DOHH2 (cell line): ENCODE results near the gene RNF213.

Experiments
- H3F3A ChIP-seq: fragments of 200-600 bp; sonication (generic), shearing (Covaris generic); 2 replicates; pipeline ENCODE4 v1.6.0; 2016; ENCODE audit warnings: antibody characterized with exemption, mild to moderate bottlenecking; ENCODE audit not compliant: control insufficient read depth, insufficient read depth
- H3K27ac ChIP-seq: fragments of 200-600 bp; sonication (generic); 2 replicates; pipeline ENCODE4 v1.5.1; 2014; ENCODE audit warnings: low read depth, mild to moderate bottlenecking, low read length, moderate library complexity
- H3K27me3 ChIP-seq: fragments of 200-600 bp; sonication (generic); 2 replicates; pipeline ENCODE4 v1.6.1; 2014; ENCODE audit warnings: mild to moderate bottlenecking, low read length, mixed read lengths; ENCODE audit not compliant: control insufficient read depth
- H3K36me3 ChIP-seq: fragments of 200-600 bp; sonication (generic); 2 replicates; pipeline ENCODE4 v1.6.1; 2014; ENCODE audit warnings: mild to moderate bottlenecking, low read length, moderate library complexity, mixed read lengths; ENCODE audit not compliant: control insufficient read depth
- H3K4me1 ChIP-seq: fragments of 200-600 bp; sonication (generic); 2 replicates; pipeline ENCODE4 v1.6.1; 2014; ENCODE audit warnings: mild to moderate bottlenecking, low read length, mixed read lengths; ENCODE audit not compliant: control insufficient read depth
- H3K4me2 ChIP-seq: fragments of 200-600 bp; sonication (generic); 2 replicates; pipeline ENCODE4 v1.6.0; 2014; ENCODE audit warnings: mild to moderate bottlenecking, low read length, moderate library complexity
- H3K4me3 ChIP-seq: fragments of 200-600 bp; sonication (generic); 2 replicates; pipeline ENCODE4 v1.5.1; 2014; ENCODE audit warnings: mild to moderate bottlenecking, low read length, mixed read lengths
- H3K79me2 ChIP-seq: fragments of 200-600 bp; sonication (generic); 2 replicates; pipeline ENCODE4 v1.6.1; 2014; ENCODE audit warnings: mild to moderate bottlenecking, low read length, mixed read lengths; ENCODE audit not compliant: control insufficient read depth
- H3K9me2 ChIP-seq: fragments of 200-600 bp; sonication (generic); replicated peaks from 2 replicates; pipeline ENCODE4 v1.6.1; 2014; ENCODE audit warnings: mild to moderate bottlenecking, low read length, mixed read lengths; ENCODE audit not compliant: control insufficient read depth
- H3K9me3 ChIP-seq: fragments of 200-600 bp; sonication (generic); 2 replicates; pipeline ENCODE4 v1.6.1; 2014; ENCODE audit warnings: antibody characterized with exemption, low read length, mixed read lengths; ENCODE audit not compliant: control insufficient read depth, insufficient read depth
- H4K20me1 ChIP-seq: fragments of 200-600 bp; sonication (generic); 2 replicates; pipeline ENCODE4 v1.6.0; 2014; ENCODE audit warnings: low read depth, mild to moderate bottlenecking, antibody characterized with exemption, low read length, moderate library complexity; ENCODE audit not compliant: control insufficient read depth, insufficient read depth
- EZH2phosphoT487 ChIP-seq: fragments of 200-600 bp; sonication (generic); IDR thresholded peaks from 2 replicates; pipeline ENCODE4 v1.6.1; 2017; ENCODE audit warnings: borderline replicate concordance, mild to moderate bottlenecking, antibody characterized with exemption, low read length, moderate library complexity, mixed read lengths
- TF ChIP-seq, protein P1 (sequence below): fragments of 200-600 bp; sonication (generic); IDR thresholded peaks from one replicate; pipeline ENCODE4 v1.5.1; 2014; ENCODE audit warnings: antibody characterized with exemption, mild to moderate bottlenecking, low read depth, low read length; ENCODE audit not compliant: poor library complexity, severe bottlenecking

The RNF213 gene

DNA sequence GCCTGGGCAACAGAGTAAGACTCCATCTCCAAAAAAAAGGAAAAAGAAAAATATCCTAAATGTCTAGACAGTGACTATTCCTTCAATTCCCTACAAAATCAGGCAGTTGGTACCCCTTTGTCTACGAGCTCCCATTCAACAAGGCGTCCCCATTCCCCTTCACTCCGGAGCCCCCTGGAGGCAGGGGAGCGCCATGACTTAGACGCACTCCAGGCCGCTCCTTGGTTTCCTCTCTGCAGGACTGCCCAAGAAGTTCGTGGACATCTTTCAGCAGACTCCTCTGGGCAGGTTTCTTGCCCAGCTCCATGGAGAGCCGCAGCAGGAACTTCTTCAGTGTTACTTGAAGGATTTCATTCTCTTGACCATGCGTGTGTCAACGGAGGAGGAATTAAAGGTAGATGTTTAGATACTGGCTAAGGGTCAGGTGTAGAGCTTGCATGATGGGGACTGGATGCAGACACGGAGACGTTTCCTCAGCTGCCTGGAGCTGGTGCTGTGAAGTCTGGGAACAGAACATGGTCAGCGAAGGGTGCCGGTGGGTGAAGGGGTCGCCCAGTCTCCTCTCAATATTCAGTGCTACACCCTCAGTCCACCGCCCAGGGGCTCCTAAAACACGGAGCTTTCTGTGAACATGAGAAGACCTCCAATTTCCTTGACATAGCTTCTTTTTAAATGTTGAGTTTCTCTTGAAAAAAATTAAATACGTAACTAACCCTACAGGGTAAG lies 101.0 kb downstream of the RNF213 start:
- H3K9me3 ChIP-seq: no peaks in the 10 kb centered on the region
- no peaks in the 10 kb centered on the region for H3K79me2 ChIP-seq
- TF ChIP-seq, protein P1, sequence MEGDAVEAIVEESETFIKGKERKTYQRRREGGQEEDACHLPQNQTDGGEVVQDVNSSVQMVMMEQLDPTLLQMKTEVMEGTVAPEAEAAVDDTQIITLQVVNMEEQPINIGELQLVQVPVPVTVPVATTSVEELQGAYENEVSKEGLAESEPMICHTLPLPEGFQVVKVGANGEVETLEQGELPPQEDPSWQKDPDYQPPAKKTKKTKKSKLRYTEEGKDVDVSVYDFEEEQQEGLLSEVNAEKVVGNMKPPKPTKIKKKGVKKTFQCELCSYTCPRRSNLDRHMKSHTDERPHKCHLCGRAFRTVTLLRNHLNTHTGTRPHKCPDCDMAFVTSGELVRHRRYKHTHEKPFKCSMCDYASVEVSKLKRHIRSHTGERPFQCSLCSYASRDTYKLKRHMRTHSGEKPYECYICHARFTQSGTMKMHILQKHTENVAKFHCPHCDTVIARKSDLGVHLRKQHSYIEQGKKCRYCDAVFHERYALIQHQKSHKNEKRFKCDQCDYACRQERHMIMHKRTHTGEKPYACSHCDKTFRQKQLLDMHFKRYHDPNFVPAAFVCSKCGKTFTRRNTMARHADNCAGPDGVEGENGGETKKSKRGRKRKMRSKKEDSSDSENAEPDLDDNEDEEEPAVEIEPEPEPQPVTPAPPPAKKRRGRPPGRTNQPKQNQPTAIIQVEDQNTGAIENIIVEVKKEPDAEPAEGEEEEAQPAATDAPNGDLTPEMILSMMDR: peak; percentile 51
- no peak for TF ChIP-seq EZH2phosphoT487
- H3K4me1 ChIP-seq: no peaks in the 10 kb centered on the region
- no peaks in the 10 kb centered on the region for H3K36me3 ChIP-seq
- no peak overlapping the region for H3K4me2 ChIP-seq
- H3K27me3 ChIP-seq: no peaks in the 10 kb centered on the region
- H3K9me2 ChIP-seq: no peaks in the 10 kb centered on the region
- no peaks in the 10 kb centered on the region; the same call in 1 of the 2 replicates for H4K20me1 ChIP-seq
- no peak overlapping the region for H3K4me3 ChIP-seq
- H3K27ac ChIP-seq: no peak overlapping the region
- no peaks in the 10 kb centered on the region for H3F3A ChIP-seq

DNA sequence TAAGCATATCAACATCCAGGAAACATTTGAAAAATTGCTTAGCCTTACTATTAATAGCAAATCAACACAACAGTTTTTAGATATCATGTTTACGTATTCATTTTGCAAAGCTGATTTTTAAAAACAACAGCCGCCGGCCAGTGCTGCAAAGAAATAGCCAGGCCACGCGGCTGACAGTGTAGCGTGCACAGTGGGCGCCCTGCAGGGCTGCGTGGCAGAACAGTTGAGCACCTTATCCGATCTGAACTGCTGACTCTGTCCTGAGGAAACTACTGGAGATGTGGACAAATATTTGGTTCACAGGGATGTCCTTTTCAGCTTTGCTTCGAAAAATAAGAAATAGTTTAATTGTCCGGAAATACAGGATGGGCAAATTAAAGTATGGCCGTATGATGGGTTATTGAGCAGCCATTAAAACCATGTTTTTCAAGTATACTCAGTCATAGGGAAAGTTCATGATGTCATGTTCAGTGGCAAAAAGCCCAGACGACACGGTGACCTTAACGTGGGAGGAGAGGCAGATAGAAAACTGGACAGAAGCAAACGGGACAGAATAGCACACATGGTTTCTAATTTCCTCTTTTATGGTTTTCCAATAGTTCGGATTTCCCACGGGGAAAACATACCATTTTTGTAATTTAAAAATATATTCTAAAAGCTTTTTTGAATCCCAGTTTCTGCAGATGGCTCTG lies 101.9 kb downstream of the RNF213 start:
- TF ChIP-seq EZH2phosphoT487: no peak
- TF ChIP-seq, protein P1: no peak
- Histone ChIP-seq H3K27me3 (no peaks in the 10 kb centered on the region), H3K9me2 (no peaks in the 10 kb centered on the region)

GRCh38 chr17:80363120-80363515 lies 102.5 kb downstream of the RNF213 start:
- no peaks in the 10 kb centered on the region for H3K9me2 ChIP-seq
- no peaks in the 10 kb centered on the region for H3K36me3 ChIP-seq

More for the DNA sequence above, 101.9 kb downstream of the RNF213 start:
- Histone ChIP-seq H3K4me3 (no peak overlapping the region), H3F3A (no peaks in the 10 kb centered on the region), H3K79me2 (no peaks in the 10 kb centered on the region), H3K4me1 (no peaks in the 10 kb centered on the region), H4K20me1 (no peaks in the 10 kb centered on the region; the same call in 1 of the 2 replicates), H3K36me3 (no peaks in the 10 kb centered on the region), H3K27ac (no peak overlapping the region), H3K4me2 (no peak overlapping the region), H3K9me3 (no peaks in the 10 kb centered on the region)

More at GRCh38 chr17:80363120-80363515, 102.5 kb downstream of the RNF213 start:
- no peaks in the 10 kb centered on the region for H3F3A ChIP-seq
- H4K20me1 ChIP-seq: no peaks in the 10 kb centered on the region; the same call in 1 of the 2 replicates
- no peaks in the 10 kb centered on the region for H3K4me1 ChIP-seq
- H3K27me3 ChIP-seq: no peaks in the 10 kb centered on the region
- H3K4me2 ChIP-seq: no peak overlapping the region
- no peak for TF ChIP-seq EZH2phosphoT487
- TF ChIP-seq, protein P1: no peak
- no peaks in the 10 kb centered on the region for H3K9me3 ChIP-seq
- H3K4me3 ChIP-seq: no peak overlapping the region
- no peaks in the 10 kb centered on the region for H3K79me2 ChIP-seq
- no peak overlapping the region for H3K27ac ChIP-seq
